Left hindlimb (tissue), 1 donor: ENCODE data around the gene APBB2.
A peak's percentile ranks its signal among the peaks of the same experiment; 100 is the strongest.

ENCODE experiments used
- DNase-seq: peaks from one replicate; pipeline ENCODE4 v3.0.0-alpha.2; 2018

APBB2 gene

GRCh38 chr4:41133454-41134018 lies 80.8 kb downstream of the APBB2 start:
- DNase-seq, result no peak

GRCh38 chr4:41132055-41132683 lies 82.2 kb downstream of the APBB2 start:
- DNase-seq, result no peak

- no peak for DNase-seq
Observed at GRCh38 chr4:41129936-41130440, 84.4 kb downstream of the APBB2 start.

GRCh38 chr4:41129128-41129754 lies 85.1 kb downstream of the APBB2 start:
- no peak for DNase-seq

GRCh38 chr4:41125558-41126311 lies 88.6 kb downstream of the APBB2 start:
- DNase-seq, result peak; percentile 55

GRCh38 chr4:41124916-41125548 lies 89.3 kb downstream of the APBB2 start:
- DNase-seq, result no peak

GRCh38 chr4:41122775-41123174 lies 91.6 kb downstream of the APBB2 start:
- DNase-seq, result no peak

GRCh38 chr4:41122309-41122708 lies 92.0 kb downstream of the APBB2 start:
- no peak for DNase-seq

GRCh38 chr4:41121906-41122305 lies 92.4 kb downstream of the APBB2 start:
- DNase-seq, result no peak

GRCh38 chr4:41120297-41121217 lies 93.8 kb downstream of the APBB2 start:
- DNase-seq, result peak; percentile 78

GRCh38 chr4:41119867-41120295 lies 94.5 kb downstream of the APBB2 start:
- no peak for DNase-seq

- DNase-seq, result no peak
Observed at GRCh38 chr4:41111791-41112190, 102.6 kb downstream of the APBB2 start.

- DNase-seq, result no peak
Observed at GRCh38 chr4:41110050-41110449, 104.3 kb downstream of the APBB2 start.

GRCh38 chr4:41108481-41108880 lies 105.9 kb downstream of the APBB2 start:
- DNase-seq, result no peak

- no peak for DNase-seq
Observed at GRCh38 chr4:41106694-41107419, 107.5 kb downstream of the APBB2 start.

GRCh38 chr4:41106081-41106480 lies 108.3 kb downstream of the APBB2 start:
- DNase-seq, result no peak

GRCh38 chr4:41104155-41104554 lies 110.2 kb downstream of the APBB2 start:
- no peak for DNase-seq

GRCh38 chr4:41103657-41104056 lies 110.7 kb downstream of the APBB2 start:
- DNase-seq, result no peak

GRCh38 chr4:41102414-41103092 lies 111.8 kb downstream of the APBB2 start:
- DNase-seq, result no peak
